ENCODE measurements around the gene ALDOB. TPM values are rescaled to one million over a fixed set of nuclear protein-coding genes. Genes with fewer than 3 reads are reported as not detected.

Gene ALDOB
- total and polyA plus RNA-seq, 2 of the 13 experiments (the other 11 are each of a cell fraction or from before 2014, with no cell fraction given): 0.29 to 0.97 TPM

DNA sequence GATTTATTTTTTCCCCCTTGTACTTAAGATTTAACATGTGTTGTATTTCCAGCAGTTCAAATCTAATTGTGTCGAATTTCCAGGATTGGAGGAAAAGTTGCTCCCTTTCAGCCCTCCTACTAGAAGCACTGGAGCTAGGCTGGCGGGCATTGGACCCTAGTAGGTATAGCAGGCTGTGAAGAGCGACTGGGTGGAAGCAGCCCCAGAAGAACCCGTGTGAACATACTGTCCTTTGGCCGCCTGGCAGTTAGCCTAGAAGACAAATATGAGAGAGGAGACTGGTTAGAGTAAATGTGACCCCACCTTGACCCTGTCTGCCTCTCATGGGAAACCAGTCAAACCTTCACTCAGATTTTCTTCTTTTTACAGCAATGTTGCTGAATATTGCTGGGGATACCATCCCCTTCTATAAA is 13.9 kb downstream of the ALDOB start (continued):
- TF ChIP-seq, protein P1, sequence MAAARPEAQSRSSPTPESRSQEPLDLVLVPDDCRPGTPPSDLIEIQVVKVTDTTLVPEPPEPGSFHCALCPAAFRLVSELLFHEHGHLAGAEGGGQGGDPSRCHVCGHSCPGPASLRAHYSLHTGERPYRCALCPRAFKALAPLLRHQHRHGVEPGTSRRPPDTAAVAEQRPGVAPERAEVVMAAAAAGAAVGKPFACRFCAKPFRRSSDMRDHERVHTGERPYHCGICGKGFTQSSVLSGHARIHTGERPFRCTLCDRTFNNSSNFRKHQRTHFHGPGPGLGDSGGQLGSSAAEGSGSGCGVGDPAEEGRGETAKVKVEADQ (CRISPR knock-in tag; IDR thresholded peaks at IDR 0.05; ENCODE audit: borderline replicate concordance): peak; percentile 57; the same call in 1 of the 2 replicates
- TF ChIP-seq ZNF337 (CRISPR knock-in tag; IDR thresholded peaks at IDR 0.05; ENCODE audit: borderline replicate concordance, low read depth) (peak; percentile 53; the same call in 1 of the 2 replicates), ZNF44 (CRISPR knock-in tag; IDR thresholded peaks at IDR 0.05) (peak; percentile 87), RFX1 (IDR thresholded peaks at IDR 0.05) (no peak), RNF2 (conservative IDR thresholded peaks at IDR 0.05; ENCODE audit: low read depth) (no peak), CBFB (CRISPR knock-in tag; IDR thresholded peaks at IDR 0.05) (no peak), CHD4 (IDR thresholded peaks at IDR 0.05; ENCODE audit: borderline replicate concordance, low read length) (no peak), ZNF749 (CRISPR knock-in tag; IDR thresholded peaks at IDR 0.05; ENCODE audit: borderline replicate concordance) (no peak), PCBP1 (IDR thresholded peaks at IDR 0.05; ENCODE audit: borderline replicate concordance, low read depth, low read length) (no peak), ZNF790 (CRISPR knock-in tag; IDR thresholded peaks at IDR 0.05; ENCODE audit: borderline replicate concordance) (no peak), FOXA3 (CRISPR knock-in tag; IDR thresholded peaks at IDR 0.05) (peak; percentile 84), CENPX (CRISPR knock-in tag; IDR thresholded peaks at IDR 0.05) (no peak), KLF9 (CRISPR knock-in tag; IDR thresholded peaks at IDR 0.05; ENCODE audit: low read depth) (peak; percentile 82; the same call in 1 of the 2 replicates), HDAC6 (IDR thresholded peaks at IDR 0.05; ENCODE audit: low read depth, low read length) (no peak), MBD4 (IDR thresholded peaks at IDR 0.05; ENCODE audit: borderline replicate concordance, low read length) (peak; percentile 64; the same call in 1 of the 2 replicates), ZNF138 (CRISPR knock-in tag; IDR thresholded peaks at IDR 0.05; ENCODE audit: low read depth) (no peak), HMG20A (CRISPR knock-in tag; IDR thresholded peaks at IDR 0.05; ENCODE audit: borderline replicate concordance) (peak; percentile 90)
- TF ChIP-seq, protein P2, sequence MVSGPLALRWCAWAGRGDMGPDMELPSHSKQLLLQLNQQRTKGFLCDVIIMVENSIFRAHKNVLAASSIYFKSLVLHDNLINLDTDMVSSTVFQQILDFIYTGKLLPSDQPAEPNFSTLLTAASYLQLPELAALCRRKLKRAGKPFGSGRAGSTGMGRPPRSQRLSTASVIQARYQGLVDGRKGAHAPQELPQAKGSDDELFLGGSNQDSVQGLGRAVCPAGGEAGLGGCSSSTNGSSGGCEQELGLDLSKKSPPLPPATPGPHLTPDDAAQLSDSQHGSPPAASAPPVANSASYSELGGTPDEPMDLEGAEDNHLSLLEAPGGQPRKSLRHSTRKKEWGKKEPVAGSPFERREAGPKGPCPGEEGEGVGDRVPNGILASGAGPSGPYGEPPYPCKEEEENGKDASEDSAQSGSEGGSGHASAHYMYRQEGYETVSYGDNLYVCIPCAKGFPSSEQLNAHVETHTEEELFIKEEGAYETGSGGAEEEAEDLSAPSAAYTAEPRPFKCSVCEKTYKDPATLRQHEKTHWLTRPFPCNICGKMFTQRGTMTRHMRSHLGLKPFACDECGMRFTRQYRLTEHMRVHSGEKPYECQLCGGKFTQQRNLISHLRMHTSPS (CRISPR knock-in tag; IDR thresholded peaks at IDR 0.05; ENCODE audit: low read depth): no peak
- TF ChIP-seq, protein P3, sequence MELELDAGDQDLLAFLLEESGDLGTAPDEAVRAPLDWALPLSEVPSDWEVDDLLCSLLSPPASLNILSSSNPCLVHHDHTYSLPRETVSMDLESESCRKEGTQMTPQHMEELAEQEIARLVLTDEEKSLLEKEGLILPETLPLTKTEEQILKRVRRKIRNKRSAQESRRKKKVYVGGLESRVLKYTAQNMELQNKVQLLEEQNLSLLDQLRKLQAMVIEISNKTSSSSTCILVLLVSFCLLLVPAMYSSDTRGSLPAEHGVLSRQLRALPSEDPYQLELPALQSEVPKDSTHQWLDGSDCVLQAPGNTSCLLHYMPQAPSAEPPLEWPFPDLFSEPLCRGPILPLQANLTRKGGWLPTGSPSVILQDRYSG (CRISPR knock-in tag; IDR thresholded peaks at IDR 0.05): no peak
- TF ChIP-seq, protein P4, sequence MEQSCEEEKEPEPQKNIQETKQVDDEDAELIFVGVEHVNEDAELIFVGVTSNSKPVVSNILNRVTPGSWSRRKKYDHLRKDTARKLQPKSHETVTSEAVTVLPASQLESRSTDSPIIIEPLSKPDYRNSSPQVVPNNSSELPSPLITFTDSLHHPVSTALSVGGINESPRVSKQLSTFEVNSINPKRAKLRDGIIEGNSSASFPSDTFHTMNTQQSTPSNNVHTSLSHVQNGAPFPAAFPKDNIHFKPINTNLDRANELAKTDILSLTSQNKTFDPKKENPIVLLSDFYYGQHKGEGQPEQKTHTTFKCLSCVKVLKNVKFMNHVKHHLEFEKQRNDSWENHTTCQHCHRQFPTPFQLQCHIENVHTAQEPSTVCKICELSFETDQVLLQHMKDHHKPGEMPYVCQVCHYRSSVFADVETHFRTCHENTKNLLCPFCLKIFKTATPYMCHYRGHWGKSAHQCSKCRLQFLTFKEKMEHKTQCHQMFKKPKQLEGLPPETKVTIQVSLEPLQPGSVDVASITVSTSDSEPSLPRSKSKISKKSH (CRISPR knock-in tag; IDR thresholded peaks at IDR 0.05; ENCODE audit: borderline replicate concordance): no peak
- TF ChIP-seq, protein P5, sequence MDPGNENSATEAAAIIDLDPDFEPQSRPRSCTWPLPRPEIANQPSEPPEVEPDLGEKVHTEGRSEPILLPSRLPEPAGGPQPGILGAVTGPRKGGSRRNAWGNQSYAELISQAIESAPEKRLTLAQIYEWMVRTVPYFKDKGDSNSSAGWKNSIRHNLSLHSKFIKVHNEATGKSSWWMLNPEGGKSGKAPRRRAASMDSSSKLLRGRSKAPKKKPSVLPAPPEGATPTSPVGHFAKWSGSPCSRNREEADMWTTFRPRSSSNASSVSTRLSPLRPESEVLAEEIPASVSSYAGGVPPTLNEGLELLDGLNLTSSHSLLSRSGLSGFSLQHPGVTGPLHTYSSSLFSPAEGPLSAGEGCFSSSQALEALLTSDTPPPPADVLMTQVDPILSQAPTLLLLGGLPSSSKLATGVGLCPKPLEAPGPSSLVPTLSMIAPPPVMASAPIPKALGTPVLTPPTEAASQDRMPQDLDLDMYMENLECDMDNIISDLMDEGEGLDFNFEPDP (CRISPR knock-in tag; conservative IDR thresholded peaks at IDR 0.05): no peak
- TF ChIP-seq, protein P6, sequence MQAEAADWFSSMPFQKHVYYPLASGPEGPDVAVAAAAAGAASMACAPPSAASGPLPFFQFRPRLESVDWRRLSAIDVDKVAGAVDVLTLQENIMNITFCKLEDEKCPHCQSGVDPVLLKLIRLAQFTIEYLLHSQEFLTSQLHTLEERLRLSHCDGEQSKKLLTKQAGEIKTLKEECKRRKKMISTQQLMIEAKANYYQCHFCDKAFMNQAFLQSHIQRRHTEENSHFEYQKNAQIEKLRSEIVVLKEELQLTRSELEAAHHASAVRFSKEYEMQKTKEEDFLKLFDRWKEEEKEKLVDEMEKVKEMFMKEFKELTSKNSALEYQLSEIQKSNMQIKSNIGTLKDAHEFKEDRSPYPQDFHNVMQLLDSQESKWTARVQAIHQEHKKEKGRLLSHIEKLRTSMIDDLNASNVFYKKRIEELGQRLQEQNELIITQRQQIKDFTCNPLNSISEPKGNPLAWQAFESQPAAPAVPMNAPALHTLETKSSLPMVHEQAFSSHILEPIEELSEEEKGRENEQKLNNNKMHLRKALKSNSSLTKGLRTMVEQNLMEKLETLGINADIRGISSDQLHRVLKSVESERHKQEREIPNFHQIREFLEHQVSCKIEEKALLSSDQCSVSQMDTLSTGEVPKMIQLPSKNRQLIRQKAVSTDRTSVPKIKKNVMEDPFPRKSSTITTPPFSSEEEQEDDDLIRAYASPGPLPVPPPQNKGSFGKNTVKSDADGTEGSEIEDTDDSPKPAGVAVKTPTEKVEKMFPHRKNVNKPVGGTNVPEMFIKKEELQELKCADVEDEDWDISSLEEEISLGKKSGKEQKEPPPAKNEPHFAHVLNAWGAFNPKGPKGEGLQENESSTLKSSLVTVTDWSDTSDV (CRISPR knock-in tag; IDR thresholded peaks at IDR 0.05): no peak
